NT2/D1 (cell line): ENCODE results near the gene TKFC.

ENCODE experiments used
- SUZ12 ChIP-seq: IDR thresholded peaks from 2 replicates; pipeline ENCODE4 v1.6.1; 2011; ENCODE audit not compliant: insufficient read length, insufficient read depth; ENCODE audit errors: extremely low read depth
- YY1 ChIP-seq: IDR thresholded peaks from 2 replicates; pipeline ENCODE4 v1.6.1; 2011; ENCODE audit not compliant: insufficient read length, insufficient read depth

GRCh38 chr11:61294717-61295595 lies 38.1 kb upstream of the TKFC start, which contains the start of gene VWCE:
- TF ChIP-seq SUZ12 (no peak), YY1 (no peak)
